GM12892 (cell line): ENCODE data around the gene ARHGAP32.

Experiments used
- POLR2A ChIP-seq: IDR thresholded peaks from 2 replicates; pipeline ENCODE4 v1.6.1; 2011; ENCODE audit warnings: low read depth, low read length, control low read depth
- POLR2AphosphoS5 ChIP-seq: IDR thresholded peaks from 2 replicates; pipeline ENCODE4 v1.6.1; 2011; ENCODE audit warnings: low read depth, low read length, control low read depth
- TAF1 ChIP-seq: IDR thresholded peaks from 2 replicates; pipeline ENCODE4 v1.6.1; 2011; ENCODE audit warnings: low read depth, mild to moderate bottlenecking, control low read depth, low read length, borderline replicate concordance

DNA sequence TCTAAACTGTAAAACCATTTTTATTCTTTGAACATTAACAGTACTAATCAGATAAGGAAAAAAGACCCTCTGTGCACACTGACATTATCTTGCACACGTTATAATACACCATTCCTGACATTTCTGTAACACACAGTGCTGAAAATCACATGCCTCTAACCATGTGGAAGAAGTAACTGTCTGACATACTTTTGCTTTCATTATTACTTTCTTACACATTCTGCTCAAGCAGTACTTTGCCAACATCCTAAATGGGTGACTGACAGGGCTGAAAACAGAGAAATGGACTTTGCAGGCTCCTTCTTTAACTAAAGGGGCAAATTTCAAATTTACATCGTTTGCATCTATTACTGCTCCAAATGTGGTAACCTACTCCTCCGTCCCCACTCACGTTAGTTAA lies 226.6 kb downstream of the ARHGAP32 start:
- TF ChIP-seq POLR2A: no peak
- no peak for TF ChIP-seq POLR2AphosphoS5
- no peak for TF ChIP-seq TAF1
